GM19025 (cell line): ENCODE measurements around the gene PPM1D.
"Not testable (repeated sequence)": the region's sequence is repeated elsewhere in the genome, so short reads cannot be mapped to it uniquely, and the experiment has no call there.

ENCODE experiments used
- ATAC-seq: cut with Tn5 transposase; IDR thresholded peaks from one replicate; pipeline ENCODE4 v1.9.1; 2021; ENCODE audit warnings: mild to moderate bottlenecking, low read depth, moderate library complexity; ENCODE audit not compliant: unreplicated experiment

The PPM1D gene

GRCh38 chr17:60599620-60600489 is at the start of gene PPM1D:
PPM1D (plus strand) TSS chr17:60600193; CDS start chr17:60600415, 222 bp downstream.
- peak; percentile 94 for ATAC-seq

GRCh38 chr17:60552255-60552654 is 47.7 kb upstream of the PPM1D start:
- not testable (repeated sequence) for ATAC-seq

GRCh38 chr17:60554377-60554788 is 45.6 kb upstream of the PPM1D start:
- no peak for ATAC-seq

GRCh38 chr17:60555786-60556185 is 44.2 kb upstream of the PPM1D start:
- ATAC-seq, result no peak

GRCh38 chr17:60557805-60558204 is 42.2 kb upstream of the PPM1D start:
- no peak for ATAC-seq

GRCh38 chr17:60559659-60559994 is 40.4 kb upstream of the PPM1D start:
- no peak for ATAC-seq

- ATAC-seq, result no peak
Measured at GRCh38 chr17:60559995-60560859, 39.8 kb upstream of the PPM1D start.

GRCh38 chr17:60560860-60561257 is 39.1 kb upstream of the PPM1D start:
- no peak for ATAC-seq

GRCh38 chr17:60562421-60562820 is 37.6 kb upstream of the PPM1D start:
- ATAC-seq, result no peak

GRCh38 chr17:60563743-60564142 is 36.2 kb upstream of the PPM1D start:
- ATAC-seq, result no peak

- no peak for ATAC-seq
Measured at GRCh38 chr17:60565233-60565632, 34.8 kb upstream of the PPM1D start.

- ATAC-seq, result no peak
Measured at GRCh38 chr17:60573236-60574051, 26.5 kb upstream of the PPM1D start.

GRCh38 chr17:60577147-60577915 is 22.7 kb upstream of the PPM1D start:
- no peak for ATAC-seq

- no peak for ATAC-seq
Measured at GRCh38 chr17:60579090-60579489, 20.9 kb upstream of the PPM1D start.

GRCh38 chr17:60579551-60579950 is 20.4 kb upstream of the PPM1D start:
- ATAC-seq, result no peak

- no peak for ATAC-seq
Measured at GRCh38 chr17:60583008-60583407, 17.0 kb upstream of the PPM1D start.

- no peak for ATAC-seq
Measured at GRCh38 chr17:60585887-60586286, 14.1 kb upstream of the PPM1D start.

- ATAC-seq, result no peak
Measured at GRCh38 chr17:60586288-60586974, 13.6 kb upstream of the PPM1D start.

GRCh38 chr17:60590070-60590469 is 9.9 kb upstream of the PPM1D start:
- no peak for ATAC-seq
